Measurements from ENCODE around the gene RNASEL. TPM values are rescaled to one million over a fixed set of nuclear protein-coding genes. Genes with fewer than 3 reads are reported as not detected.
A peak's percentile ranks its signal among the peaks of the same experiment; 100 is the strongest.

The RNASEL gene
- total and polyA plus RNA-seq, 9 of the 15 experiments (the other 6 are each of a cell fraction or from before 2014, with no cell fraction given), result 4.3 to 11.1 (median 7.2) TPM

GRCh38 chr1:182595641-182596240 is 6.7 kb upstream of the RNASEL start:
- Histone ChIP-seq H3K36me3 (ENCODE audit: control insufficient read depth, insufficient read depth, low read length) (no peaks in the 10 kb centered on the region), H3K27me3 (ENCODE audit: control insufficient read depth in 2 of 2, insufficient read depth in 2 of 2, low read length in 2 of 2) (peaks cover 0 to 8% of the 10 kb centered on the region in 2 experiments; a peak in 1 of 5 replicates), H2AFZ (ENCODE audit: low read depth, low read length) (no peak overlapping the region), H3K9me1 (ENCODE audit: control insufficient read depth, insufficient read depth, low read length) (no peaks in the 10 kb centered on the region), H4K20me1 (replicated peaks; ENCODE audit: control insufficient read depth, insufficient read depth, low read length) (no peaks in the 10 kb centered on the region), H3K4me2 (ENCODE audit: insufficient read depth, low read length) (no peak overlapping the region), H3K27ac (ENCODE audit: extremely low read depth, low read depth, low read length) (no peak overlapping the region), H3K9me3 (replicated peaks; ENCODE audit: control insufficient read depth, insufficient read depth, low read depth, low read length) (no peaks in the 10 kb centered on the region), H3K4me3 (no peak overlapping the region), H3K79me2 (ENCODE audit: control insufficient read depth, insufficient read depth, low read length) (no peaks in the 10 kb centered on the region), H3K9ac (ENCODE audit: insufficient read depth in 1 of 2, low read depth in 2 of 2, low read length in 2 of 2) (no peak overlapping the region), H3K4me1 (replicated peaks in 1 of 2; ENCODE audit: control insufficient read depth in 2 of 2, insufficient read depth in 2 of 2, low read length in 2 of 2) (0 out of 5 replicates have a peak, but pooled peaks cover 0 to 3% of the 10 kb centered on the region in 2 experiments)
- FAIRE-seq (peak; percentile 90), ATAC-seq (peak; percentile 51; the same call in 2 of the 3 replicates), DNase-seq (ENCODE audit: extremely low read depth in 1 of 4, low spot score in 3 of 4) (peak; percentile 72 to 76 (median 73))
- WGBS (ENCODE audit: insufficient coverage, low coverage, missing lambda C conversion rate), result 23% methylated on average over 4 of the region's 4 CpGs
- no TSS peak for BruUV-seq (replicated peaks)
- intact Hi-C loops (cut with micrococcal nuclease) (loop anchor here (2.0 kb wide), 2 partner anchors 149 to 511 kb away; no protein-coding TSS in a partner anchor), in situ Hi-C loops (cut with MboI) (loop anchor here (5.0 to 10.0 kb wide), 2 partner anchors 192 to 511 kb away; partner anchors contain the start of gene NPL)
- ChIA-PET CTCF (ENCODE audit: low intra/inter-chr PET ratio) (interaction anchor here (0.6 to 2.5 kb wide), 4 partner anchors 187 to 211 kb away, joined by 3 to 13 read pairs (median 6); no protein-coding TSS in a partner anchor), POLR2A (interaction anchor here (0.6 to 1.7 kb wide), 13 partner anchors 9 to 676 kb away, joined by 3 to 5 read pairs (median 3); partner anchors contain the start of gene RGS16)
- TF ChIP-seq SRSF3 (IDR thresholded peaks at IDR 0.05; ENCODE audit: insufficient read depth, low read length), result no peak
- no peak for TF ChIP-seq MNT (conservative IDR thresholded peaks at IDR 0.05)
- 0 out of 4 replicates have a peak, but pooled peaks of 1 of the 2 experiments have one; percentile 20 for TF ChIP-seq TBL1XR1 (IDR thresholded peaks at IDR 0.05; ENCODE audit: low read length in 2 of 2)
- TF ChIP-seq MAZ (CRISPR knock-in tag; conservative IDR thresholded peaks at IDR 0.05 in 1 of 2, IDR thresholded peaks at IDR 0.05 in 1 of 2), result peak in 1 of 2 experiments; percentile 34; a peak in 1 of 4 replicates
- no peak for TF ChIP-seq ZNF77 (CRISPR knock-in tag; IDR thresholded peaks at IDR 0.05)
- TF ChIP-seq UBTF (IDR thresholded peaks at IDR 0.05; ENCODE audit: borderline replicate concordance in 1 of 2, low read depth in 2 of 2, low read length in 2 of 2), result no peak
- TF ChIP-seq SMAD2 (IDR thresholded peaks at IDR 0.05; ENCODE audit: low read depth, low read length), result no peak
- no peak for TF ChIP-seq TGIF2 (CRISPR knock-in tag; IDR thresholded peaks at IDR 0.05)
- no peak for TF ChIP-seq ARID4B (CRISPR knock-in tag; IDR thresholded peaks at IDR 0.05)

Data from K562 (cell line).